GM12891 (cell line): ENCODE results near the gene KAT7.

Source experiments
- DNase-seq: peaks from one replicate; pipeline ENCODE4 v3.0.0; 2011; ENCODE audit warnings: low spot score; ENCODE audit not compliant: insufficient read length
- FAIRE-seq: peaks from 2 replicates; lab custom pipeline; 2011; peaks lifted over from hg19 to GRCh38; lab: Jason Lieb, UNC
- PAX5 ChIP-seq: IDR thresholded peaks from 2 replicates; pipeline ENCODE4 v1.6.1; 2011; ENCODE audit warnings: low read length, moderate library complexity, mild to moderate bottlenecking; ENCODE audit not compliant: insufficient read depth, severe bottlenecking
- POLR2A ChIP-seq: IDR thresholded peaks from 2 replicates; pipeline ENCODE4 v1.6.1; 2011; ENCODE audit warnings: low read depth, low read length, control low read depth
- POLR2AphosphoS5 ChIP-seq: IDR thresholded peaks from 2 replicates; pipeline ENCODE4 v1.6.1; 2011; ENCODE audit warnings: low read depth, low read length, control low read depth
- POU2F2 ChIP-seq: IDR thresholded peaks from 2 replicates; pipeline ENCODE4 v1.6.1; 2011; ENCODE audit warnings: low read depth, mild to moderate bottlenecking, control low read depth, low read length, moderate library complexity
- SPI1 ChIP-seq: IDR thresholded peaks from 2 replicates; pipeline ENCODE4 v1.6.1; 2011; ENCODE audit warnings: low read depth, low read length, control low read depth
- TAF1 ChIP-seq: IDR thresholded peaks from 2 replicates; pipeline ENCODE4 v1.6.1; 2011; ENCODE audit warnings: low read depth, low read length, control low read depth

KAT7 gene

DNA sequence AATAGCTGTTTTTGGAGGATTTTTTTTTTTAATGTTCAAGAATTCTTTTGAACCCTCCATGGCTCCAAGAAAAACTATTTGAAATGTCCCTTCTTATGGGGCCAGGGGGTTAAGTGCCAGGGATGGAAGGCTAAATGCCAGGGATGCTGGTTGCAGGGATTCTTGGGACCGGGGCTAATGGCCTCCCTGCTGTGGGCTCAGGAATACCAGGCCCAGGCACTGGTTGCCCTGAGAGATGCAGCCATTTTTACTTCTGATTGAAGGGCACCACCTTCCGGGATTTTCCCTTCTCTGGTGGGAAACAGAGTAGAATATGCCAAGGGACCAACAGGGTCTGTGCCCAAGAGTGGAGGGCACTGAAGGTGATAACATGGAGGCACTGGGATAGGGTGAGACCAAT is 10.9 kb upstream of the KAT7 start:
- FAIRE-seq (no peak), DNase-seq (no peak)

DNA sequence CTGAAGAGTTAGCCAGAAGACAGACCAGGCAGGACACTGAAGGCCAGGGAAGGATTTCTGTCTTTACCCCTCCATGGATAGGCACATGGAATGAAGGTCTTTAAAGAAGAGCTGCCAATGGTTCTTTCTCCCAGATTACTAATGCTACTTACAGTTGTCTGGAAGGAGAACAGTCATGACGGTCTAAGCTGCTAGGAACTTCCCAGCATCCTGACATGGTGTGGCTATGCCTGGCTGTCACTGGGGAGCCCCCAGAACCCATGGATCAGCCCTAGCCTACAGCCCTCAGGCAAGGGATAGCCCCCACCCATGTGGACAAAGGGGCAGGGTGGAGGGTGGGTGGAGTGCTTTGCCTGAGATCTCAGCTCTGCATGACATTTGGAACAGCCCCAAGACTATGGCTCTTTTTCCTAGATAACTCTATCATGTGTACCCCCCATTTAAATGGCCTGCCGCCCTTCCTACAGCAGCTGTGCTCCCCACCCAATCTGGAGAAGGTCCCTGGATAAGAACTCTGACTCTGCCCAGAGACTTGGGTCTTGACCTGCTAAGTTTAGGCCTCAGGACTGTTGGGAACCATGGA is 9.2 kb upstream of the KAT7 start:
- FAIRE-seq (no peak), DNase-seq (no peak)
- TF ChIP-seq SPI1: no peak
- no peak for TF ChIP-seq POLR2AphosphoS5
- no peak for TF ChIP-seq PAX5
- TF ChIP-seq POU2F2: no peak
- no peak for TF ChIP-seq TAF1
- no peak for TF ChIP-seq POLR2A

More for the DNA sequence above, 10.9 kb upstream of the KAT7 start:
- TF ChIP-seq PAX5 (no peak), TAF1 (no peak), POLR2A (no peak), SPI1 (no peak), POU2F2 (no peak), POLR2AphosphoS5 (no peak)

DNA sequence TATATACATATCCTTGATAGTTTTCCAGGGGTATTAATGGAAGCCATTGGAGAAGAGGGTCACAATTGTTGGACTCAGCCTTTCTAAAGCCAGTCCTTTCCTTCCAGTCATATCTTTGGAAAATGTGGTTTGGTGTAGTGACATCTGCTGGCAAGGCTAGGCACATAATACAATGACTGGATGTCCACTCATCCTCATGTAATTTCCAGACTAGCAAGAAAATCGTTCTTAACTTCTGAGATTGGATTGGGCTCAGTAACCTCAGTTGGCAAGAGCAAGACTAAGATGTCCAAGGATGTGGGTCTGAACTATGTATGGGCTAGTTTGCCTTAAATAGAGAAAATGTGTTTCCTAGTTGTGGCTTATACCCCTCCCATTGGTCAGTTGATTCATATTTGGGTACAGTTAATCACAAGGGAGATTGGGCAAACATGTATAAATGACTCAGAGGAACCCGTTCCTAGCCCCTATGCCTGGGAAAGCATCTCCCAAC is 8.7 kb upstream of the KAT7 start:
- DNase-seq: no peak
- TF ChIP-seq POLR2A (no peak), SPI1 (no peak), TAF1 (no peak), PAX5 (no peak), POLR2AphosphoS5 (no peak), POU2F2 (no peak)
- peak; percentile 62 for FAIRE-seq

DNA sequence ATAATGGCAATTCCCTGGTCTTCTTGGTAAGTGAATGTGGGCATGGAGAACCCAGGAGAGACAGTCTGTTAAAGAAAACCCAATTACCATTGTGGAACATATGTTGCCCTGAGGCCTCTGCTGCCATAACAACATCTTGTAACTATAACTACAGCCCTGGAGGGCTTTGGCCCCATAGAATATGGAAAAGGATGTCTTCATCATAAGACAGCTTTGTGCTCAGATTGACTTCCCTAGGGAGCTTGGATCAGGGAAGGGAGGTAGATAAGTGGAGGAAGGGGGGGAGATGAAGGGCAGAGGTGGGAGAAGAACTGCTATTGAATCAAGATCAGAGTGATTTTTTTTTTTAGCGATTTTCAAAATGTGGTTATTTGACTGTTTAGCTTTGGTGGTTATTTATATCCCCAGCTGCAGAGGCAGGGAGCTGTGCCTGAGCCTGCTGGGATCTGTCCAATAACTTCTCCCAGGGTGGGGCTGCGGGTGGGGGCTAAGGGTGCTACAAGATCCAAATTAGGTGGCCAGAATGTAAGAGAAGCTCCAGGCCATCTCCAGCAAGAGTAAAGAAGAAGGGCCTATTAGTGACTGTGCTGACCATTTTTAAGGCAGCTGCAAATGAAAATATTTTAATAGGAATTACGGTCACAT is 5.3 kb upstream of the KAT7 start:
- DNase-seq: no peak
- no peak for TF ChIP-seq PAX5
- TF ChIP-seq POLR2A: no peak
- no peak for TF ChIP-seq POU2F2
- TF ChIP-seq TAF1: no peak
- no peak for TF ChIP-seq POLR2AphosphoS5
- no peak for TF ChIP-seq SPI1
- FAIRE-seq: no peak

DNA sequence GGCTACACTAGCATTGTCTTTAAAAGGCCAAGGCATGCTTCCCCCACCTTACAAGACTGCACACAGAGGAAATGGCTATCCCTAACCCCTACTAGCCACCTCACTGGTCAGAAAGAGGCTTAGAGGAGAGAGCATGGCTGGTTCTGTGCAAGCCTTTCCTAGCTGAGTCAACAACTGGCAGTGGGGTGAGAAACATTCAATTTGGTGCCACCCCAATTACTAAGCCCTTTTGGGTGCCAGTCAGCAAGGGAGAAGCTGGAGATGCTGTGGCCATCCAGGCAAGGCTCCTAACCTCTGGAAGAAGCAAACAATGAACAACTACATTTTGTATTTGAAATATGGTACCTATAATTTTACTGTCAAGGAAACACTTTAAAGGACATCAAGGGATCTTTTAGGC is 4.7 kb upstream of the KAT7 start:
- DNase-seq: no peak
- TF ChIP-seq PAX5 (no peak), TAF1 (no peak), POLR2A (no peak), POU2F2 (no peak), SPI1 (no peak), POLR2AphosphoS5 (no peak)
- FAIRE-seq: no peak

DNA sequence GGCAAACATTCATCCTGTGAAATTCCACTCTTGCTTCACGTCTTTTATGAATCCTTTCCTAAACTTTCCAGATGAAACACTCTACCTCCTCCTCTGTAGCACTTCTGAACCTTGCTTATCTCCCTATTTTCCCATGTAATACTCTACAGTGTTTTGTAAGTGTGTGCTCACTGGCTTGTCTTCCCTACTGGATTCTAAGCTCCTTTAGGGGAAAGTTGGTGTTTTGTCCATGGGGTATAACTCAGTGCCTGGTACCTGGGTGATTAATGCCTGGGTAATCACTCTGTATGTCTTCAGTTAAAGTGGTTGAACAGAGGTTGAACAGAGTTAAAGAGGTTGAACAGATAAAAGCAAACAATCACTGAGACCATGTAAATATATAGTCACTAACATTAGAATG is 3.8 kb upstream of the KAT7 start:
- FAIRE-seq (no peak), DNase-seq (no peak)
- TF ChIP-seq SPI1: no peak

DNA sequence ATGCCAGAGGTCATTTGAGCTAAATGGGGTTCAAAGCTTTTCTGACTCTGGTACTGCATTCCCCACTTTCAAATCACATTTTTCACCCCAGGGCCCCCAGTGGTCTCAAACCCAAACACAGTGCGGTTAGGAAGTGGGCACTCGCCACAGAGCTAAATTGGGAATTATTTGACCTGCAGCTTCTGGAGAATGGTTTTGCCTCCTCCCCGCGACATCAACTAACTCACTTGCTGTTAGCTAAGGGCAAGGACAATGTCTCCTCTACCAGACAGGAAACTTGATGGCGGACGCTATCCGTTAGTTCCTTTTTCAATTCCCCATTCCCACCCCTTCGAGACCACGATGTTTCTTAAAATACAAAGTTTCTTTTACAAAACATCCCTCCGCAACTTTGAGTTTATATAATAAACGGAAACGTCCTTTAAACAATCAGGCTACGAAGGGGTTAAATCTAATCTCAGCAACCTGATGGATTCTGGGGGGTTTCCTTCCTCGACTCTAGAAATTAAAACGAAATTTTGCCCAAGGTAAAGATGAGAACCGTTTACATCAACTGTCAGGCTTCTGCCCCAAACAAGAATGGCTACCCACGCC is 500 bp upstream of the KAT7 start:
- FAIRE-seq (no peak), DNase-seq (no peak)
- TF ChIP-seq POU2F2 (peak; percentile 8; the same call in 1 of the 2 replicates), PAX5 (no peak), TAF1 (peak; percentile 53), POLR2A (no peak), POLR2AphosphoS5 (peak; percentile 27; the same call in 1 of the 2 replicates), SPI1 (peak; percentile 59)

DNA sequence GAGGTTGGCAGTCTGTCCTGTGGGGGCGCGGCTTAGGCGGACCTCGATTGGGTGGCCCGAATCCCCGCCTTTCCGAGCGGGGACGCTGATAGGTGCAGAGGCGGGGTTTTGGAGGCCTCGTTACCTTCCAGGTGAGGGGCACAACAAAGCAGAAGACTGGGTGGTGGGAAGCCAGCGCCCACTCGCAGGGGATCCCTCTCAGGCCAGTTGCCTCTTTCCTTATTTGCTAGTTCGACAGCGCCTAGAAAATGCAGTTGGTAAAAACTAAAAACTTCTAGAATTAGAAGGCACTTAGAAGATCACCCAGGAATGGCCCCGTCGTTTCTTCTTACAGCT is 730 bp downstream of the KAT7 start:
- DNase-seq (peak; percentile 88), FAIRE-seq (no peak)
- TF ChIP-seq TAF1: no peak
- no peak for TF ChIP-seq POLR2A
- no peak for TF ChIP-seq POLR2AphosphoS5
- TF ChIP-seq POU2F2: no peak
- TF ChIP-seq PAX5: no peak
- no peak for TF ChIP-seq SPI1

DNA sequence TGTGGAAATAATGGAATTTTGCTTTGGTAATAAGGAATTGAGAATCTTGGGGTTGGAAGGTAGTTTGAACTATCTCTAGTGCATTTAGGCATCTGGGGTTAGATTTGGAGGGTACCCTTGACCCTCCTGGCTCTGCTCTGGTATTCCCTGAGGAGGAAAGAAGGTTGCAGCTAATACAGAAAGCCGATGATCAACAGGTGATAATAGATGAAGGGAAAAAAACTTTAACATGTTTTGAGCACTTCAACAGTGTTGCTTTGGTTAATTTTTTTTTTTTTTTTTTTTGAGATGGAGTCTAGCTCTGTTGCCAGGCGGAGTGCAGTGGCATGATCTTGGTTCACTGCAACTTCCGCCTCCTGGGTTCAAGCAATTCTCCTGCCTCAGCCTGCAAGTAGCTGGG is 4.8 kb downstream of the KAT7 start:
- DNase-seq (no peak), FAIRE-seq (no peak)
- TF ChIP-seq SPI1: no peak
- no peak for TF ChIP-seq TAF1
- TF ChIP-seq POLR2AphosphoS5: no peak
- no peak for TF ChIP-seq POU2F2
- no peak for TF ChIP-seq PAX5
- no peak for TF ChIP-seq POLR2A

DNA sequence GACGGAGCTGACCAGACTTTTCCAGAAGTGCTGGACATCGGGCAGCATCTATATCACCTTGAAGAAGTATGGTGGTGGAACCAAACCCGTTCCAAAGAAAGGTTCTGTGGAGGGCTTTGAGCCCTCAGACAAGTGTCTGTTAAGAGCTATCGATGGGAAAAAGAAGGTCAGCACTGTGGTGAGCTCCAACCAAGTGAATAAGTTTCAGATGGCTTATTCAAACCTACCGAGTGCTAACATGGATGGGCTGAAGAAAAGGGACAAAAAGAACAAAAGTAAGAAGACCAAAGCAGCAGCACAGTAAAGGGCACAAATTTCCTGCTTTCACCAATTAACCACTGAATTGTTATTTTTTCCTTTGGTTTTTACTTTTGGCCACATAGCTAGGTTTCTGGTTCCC is 6.9 kb downstream of the KAT7 start:
- TF ChIP-seq POLR2A (no peak), SPI1 (no peak), POLR2AphosphoS5 (no peak), POU2F2 (no peak), PAX5 (no peak), TAF1 (no peak)
- FAIRE-seq (no peak), DNase-seq (no peak)
